DMS 273 treated with DMSO at 0.1 percent for 48 hours (cell line): ENCODE measurements around the gene THUMPD1.
"Not testable (repeated sequence)": the region's sequence is repeated elsewhere in the genome, so short reads cannot be mapped to it uniquely, and the experiment has no call there.

Source experiments
- DNase-seq: peaks from one replicate; lab custom pipeline; 2025; lab: John Stamatoyannopoulos, UW

The THUMPD1 gene

GRCh38 chr16:20695024-20695423, 46.6 kb downstream of the THUMPD1 start:
- DNase-seq = no peak

GRCh38 chr16:20694096-20694495, 47.5 kb downstream of the THUMPD1 start:
- DNase-seq = not testable (repeated sequence)

- DNase-seq = no peak
These were observed 52.0 kb downstream of the THUMPD1 start for GRCh38 chr16:20689668-20690067.

- no peak for DNase-seq
These were observed 57.8 kb downstream of the THUMPD1 start for GRCh38 chr16:20683812-20684211.
